Neuronal stem cell (in vitro differentiated cells): ENCODE data around the gene KMT2C.

Experiments
- DNase-seq: peaks from one replicate; pipeline ENCODE4 v3.0.0-alpha.2; 2013; ENCODE audit warnings: low spot score
- H2AFZ ChIP-seq: one replicate; pipeline ENCODE4 v1.6.1; 2013; ENCODE audit warnings: mild to moderate bottlenecking, low read length, inconsistent platforms
- H2AK5ac ChIP-seq: 2 replicates; pipeline ENCODE4 v1.6.1; 2013; ENCODE audit warnings: low read depth, mild to moderate bottlenecking, inconsistent platforms, low read length, moderate library complexity, mixed read lengths
- H2BK120ac ChIP-seq: 2 replicates; pipeline ENCODE4 v1.6.1; 2013; ENCODE audit warnings: low read depth, mild to moderate bottlenecking, inconsistent platforms, low read length, moderate library complexity, mixed read lengths
- H2BK12ac ChIP-seq: one replicate; pipeline ENCODE4 v1.6.1; 2013; ENCODE audit warnings: low read length, inconsistent platforms
- H2BK15ac ChIP-seq: 2 replicates; pipeline ENCODE4 v1.6.1; 2013; ENCODE audit warnings: mild to moderate bottlenecking, low read length, inconsistent platforms, mixed read lengths
- H2BK5ac ChIP-seq: one replicate; pipeline ENCODE4 v1.6.1; 2013; ENCODE audit warnings: inconsistent platforms, mild to moderate bottlenecking, low read length, moderate library complexity
- H3K14ac ChIP-seq: one replicate; pipeline ENCODE4 v1.6.1; 2013; ENCODE audit warnings: low read length, inconsistent platforms
- H3K18ac ChIP-seq: 2 replicates; pipeline ENCODE4 v1.6.1; 2013; ENCODE audit warnings: low read length, inconsistent platforms
- H3K23ac ChIP-seq: 2 replicates; pipeline ENCODE4 v1.6.1; 2013; ENCODE audit warnings: low read depth, mild to moderate bottlenecking, mixed read lengths, low read length, inconsistent platforms; ENCODE audit not compliant: poor library complexity
- H3K27ac ChIP-seq: replicated peaks from 3 replicates; pipeline ENCODE4 v1.5.1; 2013; ENCODE audit warnings: low read length, inconsistent platforms
- H3K27me3 ChIP-seq, 3 experiments: 2 replicates each; pipeline ENCODE4 v1.6.1; 2013; ENCODE audit warnings: low read length in 3 of 3, mild to moderate bottlenecking in 2 of 3, inconsistent platforms in 1 of 3, low read depth in 1 of 3, mixed read lengths in 1 of 3, moderate library complexity in 1 of 3; ENCODE audit not compliant: control insufficient read depth in 3 of 3, insufficient read depth in 3 of 3
- H3K36me3 ChIP-seq, 2 donors: replicated peaks in 1 of 2; 2 replicates each; pipeline ENCODE4 v1.6.1; 2013; ENCODE audit warnings: low read length in 2 of 2; ENCODE audit not compliant: control insufficient read depth in 2 of 2, insufficient read depth in 2 of 2
- H3K4ac ChIP-seq: 2 replicates; pipeline ENCODE4 v1.6.1; 2013; ENCODE audit warnings: inconsistent platforms, mild to moderate bottlenecking, low read length, moderate library complexity
- H3K4me1 ChIP-seq, 2 donors: 1 replicate in 1 of 2; 2 replicates in 1 of 2; pipeline ENCODE4 v1.6.1; 2013; ENCODE audit warnings: low read length in 2 of 2, low read depth in 1 of 2; ENCODE audit not compliant: control insufficient read depth in 2 of 2, insufficient read depth in 1 of 2
- H3K4me2 ChIP-seq: one replicate; pipeline ENCODE4 v1.6.1; 2013; ENCODE audit warnings: mild to moderate bottlenecking, low read length, inconsistent platforms; ENCODE audit not compliant: insufficient read depth, poor library complexity, severe bottlenecking
- H3K4me3 ChIP-seq, 2 donors: 2 replicates each; pipeline ENCODE4 v1.5.1; 2013; ENCODE audit warnings: low read length in 2 of 2, mild to moderate bottlenecking in 2 of 2, inconsistent platforms in 1 of 2, moderate library complexity in 1 of 2
- H3K79me1 ChIP-seq: one replicate; pipeline ENCODE4 v1.6.1; 2013; ENCODE audit warnings: low read depth, mild to moderate bottlenecking, inconsistent platforms, low read length, moderate library complexity
- H3K9ac ChIP-seq: one replicate; pipeline ENCODE4 v1.6.1; 2013; ENCODE audit warnings: mild to moderate bottlenecking, low read depth, low read length, inconsistent platforms; ENCODE audit not compliant: poor library complexity
- H3K9me3 ChIP-seq, 2 donors: replicated peaks in 1 of 2; 2 replicates each; pipeline versions ENCODE3 to v1.6.1; 2013; ENCODE audit warnings: low read length in 2 of 2, mild to moderate bottlenecking in 2 of 2, inconsistent platforms in 1 of 2, low read depth in 1 of 2, mixed read lengths in 1 of 2, moderate library complexity in 1 of 2; ENCODE audit not compliant: control insufficient read depth in 2 of 2, insufficient read depth in 1 of 2
- H4K8ac ChIP-seq: one replicate; pipeline ENCODE4 v1.6.1; 2013; ENCODE audit warnings: low read depth, mild to moderate bottlenecking, inconsistent platforms, low read length, moderate library complexity
- H4K91ac ChIP-seq: one replicate; pipeline ENCODE4 v1.6.1; 2013; ENCODE audit warnings: low read length, low read depth, mild to moderate bottlenecking, inconsistent platforms; ENCODE audit not compliant: poor library complexity
- WGBS, 2 donors: extraction: QIAGEN DNeasy Blood & Tissue Kit; methylation state at CpG; one replicate each; pipeline ENCODE4 v1.1.7; 2013; ENCODE audit warnings: missing lambda C conversion rate in 2 of 2, mixed read lengths in 1 of 2; ENCODE audit not compliant: insufficient read length in 2 of 2, insufficient replicate concordance in 1 of 2; ENCODE audit errors: extremely low coverage in 2 of 2; 5-methylcytosine and 5-hydroxymethylcytosine counted together

The KMT2C gene

DNA sequence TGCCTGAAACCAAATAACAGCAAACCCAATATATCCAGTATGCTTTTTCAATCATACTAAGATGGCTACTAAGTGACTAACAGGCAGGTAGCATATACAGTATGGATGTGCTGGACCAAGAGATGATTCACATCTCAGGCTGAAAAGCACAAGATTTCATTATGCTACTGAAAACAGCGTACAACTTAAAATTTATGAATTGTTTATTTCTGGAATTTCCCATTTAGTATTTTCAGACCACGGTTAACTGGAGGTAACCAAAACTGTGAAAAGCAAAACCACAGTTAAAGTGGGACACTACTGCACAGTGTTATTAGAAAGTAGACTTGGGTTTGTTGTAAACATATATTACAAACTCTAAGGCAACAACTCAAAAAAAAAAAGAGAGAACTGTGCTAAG is 91.5 kb downstream of the KMT2C start:
- Histone ChIP-seq H2BK120ac (no peak overlapping the region), H2AFZ (no peak overlapping the region), H4K91ac (no peak overlapping the region), H3K9me3 (peaks cover 0 to 20% of the 10 kb centered on the region in 2 donors), H3K9ac (no peak overlapping the region), H3K27me3 (no peaks in the 10 kb centered on the region), H3K36me3 (peaks cover 2 to 21% of the 10 kb centered on the region in 2 donors), H3K14ac (no peak overlapping the region), H3K4me1 (no peaks in the 10 kb centered on the region), H3K4ac (no peak overlapping the region), H2BK5ac (no peak overlapping the region), H3K79me1 (no peaks in the 10 kb centered on the region), H3K27ac (no peak overlapping the region), H3K4me3 (no peak overlapping the region), H2BK12ac (no peak overlapping the region), H2AK5ac (no peak overlapping the region), H3K4me2 (no peak overlapping the region), H2BK15ac (no peak overlapping the region), H4K8ac (no peak overlapping the region), H3K18ac (no peak overlapping the region), H3K23ac (no peak overlapping the region)
- no peak for DNase-seq
- no CpG with 5 or more reads among the region's 2 CpGs for WGBS, 2 donors

DNA sequence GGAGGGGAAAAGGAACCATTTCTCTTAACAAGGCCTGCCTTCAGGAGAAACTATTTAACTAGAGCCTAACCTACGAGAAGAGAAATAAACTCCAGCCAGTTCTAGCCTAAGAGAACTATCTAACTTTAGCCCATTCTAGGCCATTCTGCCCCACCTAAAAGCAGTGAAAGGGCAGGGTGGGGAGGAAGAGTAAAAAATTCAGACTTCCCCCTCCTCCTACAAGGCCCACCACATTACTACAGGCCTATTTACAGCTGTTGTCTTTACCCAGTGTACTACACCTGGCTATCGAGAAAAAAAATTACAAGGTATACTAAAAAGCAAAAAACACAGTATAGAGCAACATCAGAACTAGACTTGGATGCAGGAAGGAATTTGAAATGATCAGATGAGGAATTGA is 93.0 kb downstream of the KMT2C start:
- Histone ChIP-seq H3K9me3 (peaks cover 0 to 8% of the 10 kb centered on the region in 2 donors), H3K79me1 (no peaks in the 10 kb centered on the region), H2BK5ac (no peak overlapping the region), H3K14ac (no peak overlapping the region), H3K4me2 (no peak overlapping the region), H3K36me3 (peaks cover 0 to 12% of the 10 kb centered on the region in 2 donors), H3K4me3 (no peak overlapping the region), H2BK15ac (no peak overlapping the region), H3K18ac (no peak overlapping the region), H2BK12ac (no peak overlapping the region), H3K4me1 (no peaks in the 10 kb centered on the region), H3K27me3 (no peaks in the 10 kb centered on the region), H2AK5ac (no peak overlapping the region), H4K91ac (no peak overlapping the region), H3K27ac (no peak overlapping the region), H4K8ac (no peak overlapping the region), H3K9ac (no peak overlapping the region), H3K23ac (no peak overlapping the region), H3K4ac (no peak overlapping the region), H2AFZ (no peak overlapping the region), H2BK120ac (no peak overlapping the region)
- no CpG with 5 or more reads among the region's 2 CpGs for WGBS, 2 donors
- no peak for DNase-seq

DNA sequence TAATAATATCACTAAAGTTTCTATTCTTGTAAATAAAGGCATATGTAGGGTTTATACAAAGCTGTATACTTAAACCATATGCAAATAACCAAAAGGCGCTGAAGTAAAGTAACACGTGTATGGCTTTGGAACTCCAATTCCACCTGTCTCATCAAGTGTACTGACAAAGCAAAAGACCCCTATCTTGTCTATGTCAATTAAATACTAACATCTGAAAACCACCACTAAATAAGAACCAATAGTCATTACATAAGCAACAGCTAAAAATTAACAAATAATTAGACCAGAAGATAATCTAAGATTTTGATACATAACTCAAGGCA is 93.9 kb downstream of the KMT2C start:
- H3K18ac ChIP-seq: no peak overlapping the region
- H3K4me3 ChIP-seq: no peak overlapping the region
- H2AK5ac ChIP-seq: no peak overlapping the region
- no peaks in the 10 kb centered on the region for H3K4me1 ChIP-seq
- no peak overlapping the region for H3K27ac ChIP-seq
- no peak overlapping the region for H2BK5ac ChIP-seq
- no peaks in the 10 kb centered on the region for H3K79me1 ChIP-seq
- H2BK120ac ChIP-seq: no peak overlapping the region
- H3K36me3 ChIP-seq: peaks cover 0 to 3% of the 10 kb centered on the region in 2 donors
- no peak overlapping the region for H2AFZ ChIP-seq
- H3K4ac ChIP-seq: no peak overlapping the region
- DNase-seq: no peak
- no peak overlapping the region for H3K4me2 ChIP-seq
- no peaks in the 10 kb centered on the region for H3K9me3 ChIP-seq
- H3K9ac ChIP-seq: no peak overlapping the region
- H2BK12ac ChIP-seq: no peak overlapping the region
- no peak overlapping the region for H3K23ac ChIP-seq
- H3K27me3 ChIP-seq: no peaks in the 10 kb centered on the region
- H3K14ac ChIP-seq: no peak overlapping the region
- H4K91ac ChIP-seq: no peak overlapping the region
- no peak overlapping the region for H2BK15ac ChIP-seq
- no peak overlapping the region for H4K8ac ChIP-seq
- WGBS, 2 donors: no CpG with 5 or more reads among the region's 2 CpGs

DNA sequence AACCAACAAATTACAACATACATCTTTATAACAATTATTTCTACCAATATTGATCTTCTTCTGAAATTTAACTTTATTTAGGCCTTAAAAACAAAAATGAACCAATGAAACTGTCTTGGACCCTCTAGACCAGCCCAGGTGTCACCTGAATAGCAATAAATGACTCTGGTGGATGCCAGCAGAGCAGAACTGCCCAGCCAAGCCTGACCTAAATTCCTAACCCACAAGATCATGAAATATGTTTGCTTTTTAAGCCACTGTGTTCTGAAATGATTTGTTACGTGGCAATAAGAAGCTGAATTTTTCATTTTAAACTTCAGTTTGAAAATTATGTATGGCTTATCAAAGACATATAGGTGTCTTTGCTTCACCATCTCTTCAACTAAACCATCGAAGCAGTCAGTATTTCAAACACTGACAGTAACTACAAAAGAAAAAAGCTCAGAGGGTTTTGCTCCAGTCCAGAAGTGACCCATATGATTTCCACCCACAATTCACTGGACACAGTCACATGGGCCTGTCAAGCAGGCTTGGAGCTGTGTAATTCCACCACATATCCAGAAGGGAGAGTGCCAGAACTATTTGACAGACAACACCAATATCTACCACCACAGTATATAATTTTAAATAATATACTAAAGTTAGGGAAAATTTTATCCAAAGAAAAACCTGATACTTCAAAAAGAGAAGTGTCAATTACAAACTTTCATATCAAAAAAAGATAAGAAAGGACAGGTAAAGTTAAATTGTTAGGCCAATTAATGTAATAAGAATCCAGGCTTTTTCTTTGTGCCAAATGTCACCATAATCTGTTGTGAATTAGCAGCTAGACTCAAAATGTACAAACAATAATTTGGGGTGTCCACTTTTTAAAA is 94.5 kb downstream of the KMT2C start:
- Histone ChIP-seq H3K18ac (no peak overlapping the region), H3K9me3 (no peaks in the 10 kb centered on the region), H3K4me2 (no peak overlapping the region), H2AFZ (no peak overlapping the region), H3K79me1 (no peaks in the 10 kb centered on the region), H3K4me3 (no peak overlapping the region), H2BK5ac (no peak overlapping the region), H3K14ac (no peak overlapping the region), H3K27me3 (no peaks in the 10 kb centered on the region), H3K36me3 (peaks cover 0 to 3% of the 10 kb centered on the region in 2 donors), H2AK5ac (no peak overlapping the region), H3K27ac (no peak overlapping the region), H4K91ac (no peak overlapping the region), H3K9ac (no peak overlapping the region), H4K8ac (no peak overlapping the region), H3K4ac (no peak overlapping the region), H3K4me1 (no peaks in the 10 kb centered on the region), H2BK120ac (no peak overlapping the region), H2BK12ac (no peak overlapping the region), H3K23ac (no peak overlapping the region), H2BK15ac (no peak overlapping the region)
- no peak for DNase-seq
- WGBS, 2 donors: no CpG with 5 or more reads among the region's 2 CpGs
